K562 (cell line): ENCODE measurements around the gene RNU1-4.
"Not testable (repeated sequence)": the region's sequence is repeated elsewhere in the genome, so short reads cannot be mapped to it uniquely, and the experiment has no call there.

Experiments used
- FOXM1 ChIP-seq, 2 experiments: fragments of 450-650 bp in 1 of 2; sonication (generic) in 1 of 2; formaldehyde crosslinking in 1 of 2; IDR thresholded peaks; 2 replicates each; pipeline versions ENCODE4 v1.6.1 to v1.9.0; 2017 to 2022; ENCODE audit warnings: low read depth in 2 of 2, mild to moderate bottlenecking in 2 of 2, missing genetic modification reagents in 1 of 2, moderate library complexity in 1 of 2
- KLF10 ChIP-seq: fragments of 250-450 bp; sonication (Bioruptor Pico); IDR thresholded peaks from 2 replicates; pipeline ENCODE4 v1.6.1; 2021; ENCODE audit warnings: matching md5 sums
- ZFP1 ChIP-seq: fragments of 450-650 bp; formaldehyde crosslinking; IDR thresholded peaks from 2 replicates; pipeline ENCODE4 v1.4.0; 2020; ENCODE audit warnings: mild to moderate bottlenecking, mixed read lengths

- TF ChIP-seq ZFP1 (CRISPR knock-in tag); FOXM1 (IDR thresholded peaks at IDR 0.05; ENCODE audit: low read depth); FOXM1 (CRISPR knock-in tag; IDR thresholded peaks at IDR 0.05; ENCODE audit: low read depth); KLF10 (CRISPR knock-in tag): not testable (repeated sequence)
These were observed 12.5 kb downstream of the RNU1-4 start for GRCh38 chr1:16752770-16753169.
